Large intestine (tissue), 3 donors: Measurements from ENCODE around the gene NXPE4. TPM values are rescaled to one million over a fixed set of nuclear protein-coding genes. Genes with fewer than 3 reads are reported as not detected.

Experiments
- DNase-seq, 2 donors: peaks; one replicate each; pipeline versions ENCODE4 v3.0.0 to v3.0.0-alpha.2; 2013
- H3K27ac ChIP-seq: one replicate; pipeline ENCODE4 v1.5.1; 2013; ENCODE audit warnings: low read length
- H3K27me3 ChIP-seq: 2 replicates; pipeline ENCODE4 v1.6.1; 2013; ENCODE audit warnings: low read length; ENCODE audit not compliant: control insufficient read depth, insufficient read depth
- H3K36me3 ChIP-seq: 2 replicates; pipeline ENCODE4 v1.6.1; 2013; ENCODE audit warnings: low read length; ENCODE audit not compliant: control insufficient read depth, insufficient read depth
- H3K4me1 ChIP-seq: one replicate; pipeline ENCODE4 v1.6.1; 2013; ENCODE audit warnings: low read length; ENCODE audit not compliant: control insufficient read depth, insufficient read depth
- H3K4me3 ChIP-seq: one replicate; pipeline ENCODE4 v1.5.1; 2013; ENCODE audit warnings: low read length
- H3K9me3 ChIP-seq: one replicate; pipeline ENCODE4 v1.6.1; 2013; ENCODE audit warnings: mild to moderate bottlenecking, low read depth, low read length, moderate library complexity; ENCODE audit not compliant: control insufficient read depth
- WGBS: methylation state at CpG from one replicate; pipeline ENCODE4 v1.1.5; 2013; ENCODE audit warnings: low lambda C conversion rate; ENCODE audit not compliant: insufficient coverage; 5-methylcytosine and 5-hydroxymethylcytosine counted together
- polyA plus RNA-seq: library from polyadenylated mRNA; unstranded; fragments of 120-200 nt; gene quantifications from one replicate; pipeline ENCODE4 v1.2.1, GENCODE V29; 2013

The NXPE4 gene
- polyA plus RNA-seq, 1 donor, result not detected

DNA sequence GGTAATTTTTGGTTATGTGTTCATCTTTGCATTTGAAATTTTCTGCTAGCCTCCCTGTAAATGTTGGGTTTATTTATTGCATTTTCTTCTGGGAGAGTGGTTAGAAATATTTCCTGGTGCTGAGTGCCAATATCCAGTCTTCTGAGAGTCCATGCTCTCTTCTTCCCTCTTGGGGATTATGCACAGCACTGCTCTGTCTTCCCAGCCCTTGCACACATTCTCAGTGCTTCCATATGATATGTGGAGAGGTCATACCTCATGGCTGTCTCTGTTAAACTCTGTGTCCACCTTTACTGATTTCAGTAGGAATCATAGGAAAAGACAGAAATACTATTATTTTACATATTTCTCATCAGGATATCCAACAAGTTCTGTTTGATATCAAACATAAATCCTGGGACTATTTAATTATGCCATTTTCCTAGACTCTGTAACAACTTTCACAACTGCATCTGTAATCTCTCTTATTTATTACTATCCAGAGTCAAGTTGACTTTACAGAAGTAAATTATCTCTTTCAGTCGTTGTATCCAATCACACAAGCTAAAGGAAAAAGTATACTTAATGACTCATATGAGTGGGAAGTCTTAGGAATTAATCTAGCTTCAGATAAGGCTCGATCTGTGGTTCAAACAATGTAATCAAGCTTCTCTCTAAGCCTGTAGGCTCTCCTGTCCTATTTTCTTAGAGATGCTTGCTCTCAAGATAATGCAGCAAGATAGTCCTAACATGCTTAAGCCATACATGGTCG, 33.2 kb downstream of the NXPE4 start:
- Histone ChIP-seq H3K4me1 (no peaks in the 10 kb centered on the region), H3K27ac (no peak overlapping the region)

GRCh38 chr11:114559425-114560310, 35.9 kb downstream of the NXPE4 start, which contains the start of gene NXPE1:
TSS of gene NXPE1 (minus strand) at chr11:114559881. CDS start at chr11:114551201, 8,680 bp downstream.
- no peaks in the 10 kb centered on the region for H3K9me3 ChIP-seq
- H3K4me1 ChIP-seq, result no peaks in the 10 kb centered on the region
- H3K36me3 ChIP-seq, result no peaks in the 10 kb centered on the region
- no peak for DNase-seq
- 33% methylated on average over 1 of the region's 4 CpGs for WGBS
- no peak within 1 kb of the TSS for H3K4me3 ChIP-seq
- H3K27me3 ChIP-seq, result no peaks in the 10 kb centered on the region
- H3K27ac ChIP-seq, result no peak within 1 kb of the TSS

More for the DNA sequence above, 33.2 kb downstream of the NXPE4 start:
- Histone ChIP-seq H3K27me3 (no peaks in the 10 kb centered on the region), H3K4me3 (no peak overlapping the region), H3K36me3 (no peaks in the 10 kb centered on the region), H3K9me3 (no peaks in the 10 kb centered on the region)
- no peak for DNase-seq
- WGBS, result 20% methylated on average over 1 of the region's 3 CpGs

DNA sequence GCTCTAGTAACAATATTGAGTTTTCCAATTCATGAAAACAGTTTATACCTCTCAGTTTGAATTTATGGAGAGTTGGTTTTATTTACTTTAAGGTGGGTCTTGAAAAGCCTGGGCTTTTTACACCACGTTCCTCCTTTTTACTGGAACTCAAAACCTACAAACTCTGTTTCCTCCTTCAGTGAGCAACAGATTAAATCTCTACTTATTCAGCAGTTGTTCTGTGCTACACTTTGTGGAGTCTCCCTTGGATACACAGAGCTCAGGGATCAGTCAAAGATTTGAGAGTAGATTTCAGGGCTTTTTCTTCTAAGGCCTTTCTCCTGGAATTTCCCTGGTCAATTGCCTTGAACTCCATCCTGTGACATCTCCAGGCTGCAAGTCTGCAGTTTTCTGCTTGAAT, 39.5 kb downstream of the NXPE4 start:
- Histone ChIP-seq H3K27ac (no peak overlapping the region), H3K4me3 (no peak overlapping the region), H3K36me3 (no peaks in the 10 kb centered on the region), H3K27me3 (no peaks in the 10 kb centered on the region), H3K9me3 (no peaks in the 10 kb centered on the region), H3K4me1 (no peaks in the 10 kb centered on the region)
- no peak for DNase-seq
- no CpG with 5 or more reads among the region's 1 CpG for WGBS

GRCh38 chr11:114553642-114554041, 41.9 kb downstream of the NXPE4 start:
- no peak for DNase-seq
- Histone ChIP-seq H3K4me3 (no peak overlapping the region), H3K9me3 (no peaks in the 10 kb centered on the region), H3K27me3 (no peaks in the 10 kb centered on the region), H3K36me3 (no peaks in the 10 kb centered on the region), H3K27ac (no peak overlapping the region), H3K4me1 (no peaks in the 10 kb centered on the region)
- WGBS, result 100% methylated on average over 1 of the region's 2 CpGs

DNA sequence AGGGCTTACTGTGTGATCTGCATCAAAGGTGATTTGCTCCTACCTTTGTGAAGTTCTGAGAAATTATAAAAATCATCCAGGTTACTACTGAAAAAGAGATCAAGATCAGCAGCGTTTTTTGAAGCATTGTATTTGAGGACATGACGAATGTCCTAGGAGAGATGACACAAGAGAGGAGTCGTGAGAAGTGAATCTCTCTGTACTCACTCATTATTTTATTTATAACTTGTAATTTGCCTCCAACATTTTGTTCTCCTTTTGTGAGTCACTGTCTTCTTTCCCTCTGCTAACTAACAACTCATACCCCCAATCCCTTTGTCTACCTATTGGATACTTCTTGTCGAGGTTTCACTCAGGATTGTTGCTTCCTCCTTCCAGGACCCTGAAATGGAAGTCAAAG, 44.5 kb downstream of the NXPE4 start:
- H3K36me3 ChIP-seq, result no peaks in the 10 kb centered on the region
- WGBS, result 93% methylated on average over 3 of the region's 4 CpGs
- H3K27me3 ChIP-seq, result no peaks in the 10 kb centered on the region
- H3K4me1 ChIP-seq, result no peaks in the 10 kb centered on the region
- no peak overlapping the region for H3K27ac ChIP-seq
- H3K4me3 ChIP-seq, result no peak overlapping the region
- no peak for DNase-seq
- no peaks in the 10 kb centered on the region for H3K9me3 ChIP-seq

GRCh38 chr11:114525682-114526081, 69.9 kb downstream of the NXPE4 start:
- WGBS, result no CpG with 5 or more reads among the region's 2 CpGs
- Histone ChIP-seq H3K27me3 (no peaks in the 10 kb centered on the region), H3K36me3 (no peaks in the 10 kb centered on the region), H3K9me3 (no peaks in the 10 kb centered on the region), H3K4me1 (no peaks in the 10 kb centered on the region), H3K4me3 (no peak overlapping the region), H3K27ac (no peak overlapping the region)
- DNase-seq, result no peak

DNA sequence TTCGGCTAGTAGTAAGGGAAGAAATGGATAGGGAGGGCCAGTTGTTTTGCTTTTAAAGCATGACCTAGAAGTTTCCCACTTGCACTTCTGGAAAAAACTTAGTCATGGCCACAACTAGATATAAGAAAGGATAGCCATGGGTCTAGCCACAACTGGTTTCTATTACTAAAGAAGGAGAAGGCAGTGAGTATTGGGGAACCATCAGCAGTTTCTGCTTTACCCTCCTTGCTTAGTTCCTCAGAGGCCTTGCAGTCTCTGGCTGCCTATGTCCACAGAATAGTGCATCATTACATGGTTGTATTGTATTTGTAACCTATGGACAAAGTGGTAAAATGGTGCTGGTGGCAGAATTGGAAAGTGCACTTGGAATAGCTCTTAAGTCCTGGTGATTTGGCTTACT, 71.5 kb downstream of the NXPE4 start:
- 80% methylated on average over 1 of the region's 1 CpG for WGBS
- Histone ChIP-seq H3K4me3 (no peak overlapping the region), H3K27ac (no peak overlapping the region), H3K36me3 (no peaks in the 10 kb centered on the region), H3K4me1 (no peaks in the 10 kb centered on the region), H3K9me3 (no peaks in the 10 kb centered on the region), H3K27me3 (no peaks in the 10 kb centered on the region)
- no peak for DNase-seq

GRCh38 chr11:114522818-114523217, 72.8 kb downstream of the NXPE4 start:
- no peaks in the 10 kb centered on the region for H3K9me3 ChIP-seq
- no peaks in the 10 kb centered on the region for H3K36me3 ChIP-seq
- no peaks in the 10 kb centered on the region for H3K4me1 ChIP-seq
- H3K4me3 ChIP-seq, result no peak overlapping the region
- no peak for DNase-seq
- H3K27ac ChIP-seq, result no peak overlapping the region
- H3K27me3 ChIP-seq, result no peaks in the 10 kb centered on the region
- 92% methylated on average over 2 of the region's 2 CpGs for WGBS

Other genes starting within 250 kb of the NXPE4 start
- 11.5 TPM for gene C11orf71, start 195.3 kb downstream of the NXPE4 start, polyA plus RNA-seq
- gene RBM7, start 195.1 kb downstream of the NXPE4 start, polyA plus RNA-seq, result 46.7 TPM
- 52.6 TPM for gene REXO2, start 156.3 kb downstream of the NXPE4 start, polyA plus RNA-seq
- gene NXPE1, start 35.9 kb downstream of the NXPE4 start, polyA plus RNA-seq, result 0.07 TPM
- 0.06 TPM for gene NXPE2, start 82.7 kb upstream of the NXPE4 start, polyA plus RNA-seq